Tibial artery (tissue), 4 donors: Measurements from ENCODE around the gene REXO1.

Source experiments
- DNase-seq, 2 donors: peaks; one replicate each; pipeline ENCODE4 v3.0.0-alpha.2; 2019
- H3K27ac ChIP-seq, 2 donors: fragments of 200-600 bp; sonication (generic) in 1 of 2; 1 replicate in 1 of 2; 2 replicates in 1 of 2; pipeline ENCODE4 v1.5.1; 2018 to 2019; ENCODE audit warnings: mild to moderate bottlenecking in 1 of 2
- H3K27me3 ChIP-seq, 2 donors: fragments of 200-600 bp; sonication (generic) in 1 of 2; one replicate each; pipeline versions ENCODE4 v1.5.1 to v1.6.0; 2016 to 2019
- H3K36me3 ChIP-seq, 3 donors: fragments of 200-600 bp; sonication (generic) in 2 of 3; one replicate each; pipeline ENCODE4 v1.5.1; 2016 to 2019; ENCODE audit warnings: mild to moderate bottlenecking in 2 of 3
- H3K4me1 ChIP-seq, 4 donors: fragments of 200-600 bp; sonication (generic) in 2 of 4; 1 replicate in 3 of 4; 2 replicates in 1 of 4; pipeline ENCODE4 v1.5.1; 2016 to 2019
- H3K4me3 ChIP-seq, 2 donors: fragments of 200-600 bp; sonication (generic) in 1 of 2; 1 replicate in 1 of 2; 2 replicates in 1 of 2; pipeline ENCODE4 v1.5.1; 2018 to 2019; ENCODE audit warnings: mild to moderate bottlenecking in 2 of 2
- H3K9me3 ChIP-seq, 3 donors: fragments of 200-600 bp; sonication (generic) in 1 of 3; one replicate each; pipeline ENCODE4 v1.5.1; 2016 to 2019
- intact Hi-C: fragments of 100-400 bp; cut with DNase I; formaldehyde crosslinking; loops from one replicate; pipeline ENCODE4 v1.15.0; 2023; ENCODE audit warnings: low total_unique reads
- TF ChIP-seq, protein P1 (sequence below), 2 experiments: fragments of 200-600 bp in 1 of 2; fragments of 450-650 bp in 1 of 2; IDR thresholded peaks; one replicate each; pipeline ENCODE4 v1.5.1; 2017 to 2019; ENCODE audit warnings: antibody characterized with exemption in 2 of 2, mild to moderate bottlenecking in 1 of 2, moderate library complexity in 1 of 2

The REXO1 gene

DNA sequence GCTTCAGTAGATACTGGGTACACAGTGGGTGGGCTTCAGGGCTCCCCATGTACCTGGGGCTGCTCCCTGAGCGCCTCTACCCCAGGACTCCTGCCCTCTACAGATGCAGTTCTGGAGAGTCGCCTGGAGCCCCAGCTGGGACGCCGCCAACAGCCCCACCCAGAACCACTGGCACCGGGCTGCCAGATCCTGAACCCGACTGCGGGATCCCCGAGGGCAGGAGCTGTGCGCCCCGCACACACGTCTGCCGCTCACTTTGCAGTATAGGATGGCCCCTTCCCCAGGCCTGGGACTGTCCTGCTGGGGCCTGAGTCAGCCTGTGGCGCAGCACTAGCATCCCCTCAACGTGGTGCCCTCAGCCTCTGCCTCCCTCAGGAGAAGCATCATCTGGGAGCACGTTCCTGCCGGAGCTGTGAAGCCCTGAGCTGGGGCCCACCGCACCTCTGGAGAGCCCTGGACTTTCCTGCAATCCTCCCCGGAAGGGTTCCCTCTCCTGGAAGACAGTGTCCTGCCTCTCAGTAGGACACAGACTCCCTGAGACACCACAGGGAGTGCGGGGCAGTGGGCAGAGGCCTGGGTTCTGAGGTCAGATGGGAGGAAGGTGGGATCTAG is 3.7 kb downstream of the REXO1 start:
- intact Hi-C loops: no loop called here
- no peaks in the 10 kb centered on the region for H3K9me3 ChIP-seq
- H3K27ac ChIP-seq: no peak overlapping the region
- peaks cover 0 to 74% (median 56%) of the 10 kb centered on the region in 4 donors for H3K4me1 ChIP-seq
- no peak overlapping the region for H3K4me3 ChIP-seq
- TF ChIP-seq, protein P1, sequence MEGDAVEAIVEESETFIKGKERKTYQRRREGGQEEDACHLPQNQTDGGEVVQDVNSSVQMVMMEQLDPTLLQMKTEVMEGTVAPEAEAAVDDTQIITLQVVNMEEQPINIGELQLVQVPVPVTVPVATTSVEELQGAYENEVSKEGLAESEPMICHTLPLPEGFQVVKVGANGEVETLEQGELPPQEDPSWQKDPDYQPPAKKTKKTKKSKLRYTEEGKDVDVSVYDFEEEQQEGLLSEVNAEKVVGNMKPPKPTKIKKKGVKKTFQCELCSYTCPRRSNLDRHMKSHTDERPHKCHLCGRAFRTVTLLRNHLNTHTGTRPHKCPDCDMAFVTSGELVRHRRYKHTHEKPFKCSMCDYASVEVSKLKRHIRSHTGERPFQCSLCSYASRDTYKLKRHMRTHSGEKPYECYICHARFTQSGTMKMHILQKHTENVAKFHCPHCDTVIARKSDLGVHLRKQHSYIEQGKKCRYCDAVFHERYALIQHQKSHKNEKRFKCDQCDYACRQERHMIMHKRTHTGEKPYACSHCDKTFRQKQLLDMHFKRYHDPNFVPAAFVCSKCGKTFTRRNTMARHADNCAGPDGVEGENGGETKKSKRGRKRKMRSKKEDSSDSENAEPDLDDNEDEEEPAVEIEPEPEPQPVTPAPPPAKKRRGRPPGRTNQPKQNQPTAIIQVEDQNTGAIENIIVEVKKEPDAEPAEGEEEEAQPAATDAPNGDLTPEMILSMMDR (IDR thresholded peaks at IDR 0.05): no peak
- H3K27me3 ChIP-seq: no peaks in the 10 kb centered on the region
- peaks cover 0 to 9% (median 0%) of the 10 kb centered on the region in 3 donors for H3K36me3 ChIP-seq
- no peak for DNase-seq

DNA sequence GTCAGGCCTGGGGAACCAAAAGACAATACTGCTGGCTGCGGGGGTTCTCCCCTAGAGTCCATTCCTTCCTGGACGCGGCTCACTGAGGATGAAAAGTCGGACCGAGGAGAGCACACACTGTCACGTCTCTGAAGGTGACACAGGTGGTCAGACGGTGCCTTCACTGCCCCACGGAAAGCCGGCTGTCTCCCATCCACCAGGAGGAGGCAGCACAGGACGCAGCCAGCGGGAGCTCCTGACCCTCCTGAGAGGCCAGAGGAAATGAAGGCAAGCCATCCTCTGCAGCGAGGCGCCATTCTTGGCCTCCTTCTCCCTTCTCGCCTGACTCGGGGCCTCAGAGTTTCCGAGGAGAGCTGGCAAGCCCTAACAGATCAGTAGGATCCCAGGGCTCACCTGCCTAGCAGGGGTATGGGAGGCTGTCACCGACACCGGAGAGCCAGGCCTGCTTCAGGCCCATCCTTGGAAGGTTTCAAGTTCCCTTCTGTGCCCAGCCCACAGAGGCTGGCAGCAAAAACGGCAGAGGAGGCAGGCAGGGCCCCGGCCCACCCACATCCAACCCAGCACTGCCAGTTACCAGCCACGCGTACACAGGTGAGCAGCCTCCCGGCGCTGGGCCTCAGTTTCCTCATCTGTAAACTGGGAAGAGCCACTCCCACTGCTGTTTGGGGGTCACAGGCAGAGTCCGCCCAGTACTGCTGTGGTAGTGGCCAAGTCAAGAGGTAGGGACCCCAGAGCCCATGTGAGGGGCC is 4.5 kb downstream of the REXO1 start:
- TF ChIP-seq, protein P1 (IDR thresholded peaks at IDR 0.05): no peak
- H3K4me1 ChIP-seq: peaks cover 0 to 79% (median 56%) of the 10 kb centered on the region in 4 donors
- H3K27me3 ChIP-seq: no peaks in the 10 kb centered on the region
- no peaks in the 10 kb centered on the region for H3K9me3 ChIP-seq
- no peak for DNase-seq
- no peak overlapping the region for H3K4me3 ChIP-seq
- peaks cover 0 to 17% (median 0%) of the 10 kb centered on the region in 3 donors for H3K36me3 ChIP-seq
- no peak overlapping the region for H3K27ac ChIP-seq
- intact Hi-C loops: no loop called here

DNA sequence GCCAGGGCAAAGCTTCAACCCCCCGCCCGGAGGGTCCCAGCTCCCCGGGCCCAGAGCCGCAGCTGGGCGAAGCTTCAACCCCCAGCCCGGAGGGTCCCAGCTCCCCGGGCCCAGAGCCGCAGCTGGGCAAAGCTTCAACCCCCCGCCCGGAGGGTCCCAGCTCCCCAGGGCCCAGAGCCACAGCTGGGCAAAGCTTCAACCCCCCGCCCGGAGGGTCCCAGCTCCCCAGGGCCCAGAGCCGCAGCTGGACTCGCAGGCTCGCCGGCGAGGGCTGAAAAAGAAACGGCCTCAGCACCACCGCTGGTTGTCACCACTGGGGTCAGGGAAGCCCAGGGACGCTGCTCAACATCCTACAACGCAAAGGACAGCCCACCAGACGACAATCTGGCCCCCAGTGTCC is 5.2 kb downstream of the REXO1 start:
- Histone ChIP-seq H3K27ac (no peak overlapping the region), H3K4me1 (peaks cover 0 to 79% (median 56%) of the 10 kb centered on the region in 4 donors), H3K27me3 (no peaks in the 10 kb centered on the region), H3K9me3 (no peaks in the 10 kb centered on the region), H3K36me3 (peaks cover 0 to 17% (median 0%) of the 10 kb centered on the region in 3 donors), H3K4me3 (no peak overlapping the region)
- DNase-seq: no peak
- intact Hi-C loops: no loop called here
- TF ChIP-seq, protein P1 (IDR thresholded peaks at IDR 0.05): no peak

DNA sequence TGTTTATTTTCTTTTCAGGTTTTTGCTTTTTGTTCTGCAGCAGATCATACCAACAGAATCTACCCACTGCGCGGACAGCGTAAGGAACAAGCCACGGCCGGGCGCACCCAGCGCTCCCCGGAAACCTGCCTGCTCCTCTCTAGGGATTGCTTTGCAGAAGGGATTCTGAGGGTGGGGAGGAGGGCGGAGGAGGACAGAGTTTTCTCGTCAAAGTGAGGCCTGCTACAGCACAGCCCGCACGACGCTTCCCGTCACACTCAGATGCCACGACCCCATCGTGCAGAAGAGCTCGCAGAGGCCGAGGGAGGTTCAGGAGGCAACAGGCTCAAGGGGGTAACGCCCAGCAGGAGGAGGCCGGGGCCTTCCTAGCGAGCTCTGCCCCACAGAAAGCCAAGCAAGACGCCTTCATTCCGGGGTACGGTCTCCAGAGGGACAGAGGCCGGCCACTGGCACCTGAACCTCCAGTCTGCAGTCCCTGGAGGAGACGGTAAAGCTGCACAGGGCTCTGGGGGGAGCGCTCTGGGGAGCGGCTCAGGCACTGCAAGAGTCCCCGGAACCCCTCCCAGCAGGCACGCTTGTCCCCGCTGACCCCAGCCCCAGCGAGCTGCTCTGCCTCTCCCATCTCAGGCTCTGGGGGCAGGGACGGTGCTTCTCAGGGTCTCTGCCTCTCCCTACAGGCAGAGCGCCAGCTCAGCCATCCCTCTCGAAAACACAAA is 6.9 kb downstream of the REXO1 start:
- intact Hi-C loops: no loop called here
- no peaks in the 10 kb centered on the region for H3K27me3 ChIP-seq
- H3K4me1 ChIP-seq: peaks cover 0 to 78% (median 48%) of the 10 kb centered on the region in 4 donors
- DNase-seq: no peak
- TF ChIP-seq, protein P1 (IDR thresholded peaks at IDR 0.05): no peak
- H3K36me3 ChIP-seq: peaks cover 0 to 17% (median 0%) of the 10 kb centered on the region in 3 donors
- no peak overlapping the region for H3K4me3 ChIP-seq
- H3K9me3 ChIP-seq: no peaks in the 10 kb centered on the region
- no peak overlapping the region for H3K27ac ChIP-seq

DNA sequence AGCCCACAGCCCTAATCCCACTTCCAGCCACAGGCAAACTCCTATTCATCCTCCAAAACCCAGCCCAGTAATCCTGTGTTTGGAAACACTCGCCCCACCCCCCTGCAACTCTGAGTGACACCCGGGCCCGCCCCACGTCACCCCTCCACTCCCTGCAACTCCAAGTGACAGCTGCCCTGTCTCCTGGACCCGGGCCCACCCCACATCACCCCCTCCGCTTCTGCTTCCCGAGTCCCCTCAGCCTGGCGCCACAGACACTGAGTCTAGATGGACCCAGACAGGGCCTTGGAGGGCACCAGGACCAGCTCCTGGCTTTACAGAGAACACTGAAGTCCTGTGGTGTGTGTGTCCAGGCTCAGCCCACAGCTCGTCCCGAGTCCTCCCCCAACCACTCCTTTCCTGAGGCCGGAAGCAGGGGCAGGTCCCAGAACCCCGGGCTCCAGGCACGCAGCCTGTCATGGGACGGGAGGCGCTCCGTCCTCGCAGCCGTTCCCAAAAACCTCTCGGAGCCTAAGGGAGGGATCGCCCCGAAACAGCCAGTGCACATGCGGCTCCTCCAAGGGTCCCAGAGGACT is 7.7 kb downstream of the REXO1 start:
- intact Hi-C loops: no loop called here
- TF ChIP-seq, protein P1 (IDR thresholded peaks at IDR 0.05): no peak
- Histone ChIP-seq H3K4me3 (no peak overlapping the region), H3K27ac (no peak overlapping the region), H3K36me3 (peaks cover 0 to 13% (median 0%) of the 10 kb centered on the region in 3 donors), H3K9me3 (no peaks in the 10 kb centered on the region), H3K27me3 (no peaks in the 10 kb centered on the region), H3K4me1 (peaks cover 0 to 71% (median 41%) of the 10 kb centered on the region in 4 donors)
- DNase-seq: no peak
